Adrenal gland (tissue), 12 donors: ENCODE measurements around the gene CAB39. TPM values are rescaled to one million over a fixed set of nuclear protein-coding genes. Genes with fewer than 3 reads are reported as not detected.
A peak's percentile ranks its signal among the peaks of the same experiment; 100 is the strongest.

Experiments used
- DNase-seq, 7 donors: peaks; one replicate each; pipeline ENCODE4 v3.0.0-alpha.2; 2019 to 2020
- H3K27ac ChIP-seq, 5 donors: fragments of 200-600 bp; sonication (generic) in 4 of 5; 1 replicate in 3 of 5; 2 replicates in 2 of 5; pipeline versions ENCODE4 v1.5.1 to v1.8.0; 2016 to 2020; ENCODE audit warnings: mild to moderate bottlenecking in 1 of 5
- H3K27me3 ChIP-seq: fragments of 200-600 bp; 2 replicates; pipeline ENCODE4 v1.8.0; 2021
- H3K36me3 ChIP-seq, 2 donors: fragments of 200-600 bp; replicated peaks in 1 of 2; 1 replicate in 1 of 2; 2 replicates in 1 of 2; pipeline versions ENCODE4 v1.5.1 to v1.8.0; 2018 to 2022
- H3K4me1 ChIP-seq, 2 donors: fragments of 200-600 bp; replicated peaks in 1 of 2; 1 replicate in 1 of 2; 2 replicates in 1 of 2; pipeline versions ENCODE4 v1.5.1 to v1.8.0; 2018 to 2021
- H3K4me3 ChIP-seq, 4 donors: fragments of 200-600 bp; sonication (generic) in 3 of 4; one replicate each; pipeline ENCODE4 v1.5.1; 2016 to 2018
- H3K9me3 ChIP-seq, 3 donors: fragments of 200-600 bp; sonication (generic) in 1 of 3; replicated peaks in 1 of 3; 1 replicate in 2 of 3; 2 replicates in 1 of 3; pipeline versions ENCODE4 v1.5.1 to v1.8.0; 2016 to 2021
- CTCF ChIP-seq, 6 experiments: fragments of 450-650 bp in 4 of 6; fragments of 200-600 bp in 2 of 6; sonication (generic) in 1 of 6; IDR thresholded peaks; 1 replicate in 5 of 6; 2 replicates in 1 of 6; pipeline versions ENCODE4 v1.5.1 to v1.8.0; 2016 to 2021; ENCODE audit warnings: antibody characterized with exemption in 6 of 6, mild to moderate bottlenecking in 2 of 6, moderate library complexity in 1 of 6
- POLR2A ChIP-seq, 2 donors: fragments of 450-650 bp; IDR thresholded peaks; one replicate each; pipeline ENCODE4 v1.6.1; 2017; ENCODE audit warnings: antibody characterized with exemption in 2 of 2, mild to moderate bottlenecking in 2 of 2, moderate library complexity in 1 of 2
- WGBS, 4 donors: extraction: QIAGEN DNeasy Blood & Tissue Kit in 2 of 4; methylation state at CpG; one replicate each; pipeline versions ENCODE4 v1.1.5 to v1.1.7; 2013 to 2017; 5-methylcytosine and 5-hydroxymethylcytosine counted together
- intact Hi-C, 2 donors: fragments of 100-400 bp; cut with DNase I; formaldehyde crosslinking; loops; one replicate each; pipeline versions ENCODE4 v1.14.1 to v1.15.0; 2022 to 2023
- polyA plus RNA-seq, 3 donors: library from polyadenylated mRNA; stranded (reverse); fragments of 200-250 nt in 2 of 3; fragments of 350-450 nt in 1 of 3; fragmentation: Illumina TruSeq in 1 of 3; extraction: RNeasy Lipid Tissue Mini Kit (QIAGEN cat#74804) in 1 of 3; gene quantifications; one replicate each; pipeline ENCODE4 v1.2.3, GENCODE V29; 2013 to 2014
- total RNA-seq, 9 donors: library from RNA; depleted of rRNA in 4 of 9; stranded (reverse); fragments of >200 nt in 4 of 9; fragments of 120-200 nt in 1 of 9; fragmentation: NEBNext Ultra II Directional in 1 of 9; extraction: Animal tissue kit (Norgen Biotek cat#: 25700) in 1 of 9; gene quantifications; one replicate each; pipeline versions ENCODE4 v1.1.0 to v1.2.4, GENCODE V29; 2013 to 2023
- donor health status: healthy with polysubstance abuse.
- donor health status: Bipolar disorder and iron deficiency.
- donor health status: DM: yes; HTN: yes; CAD: no.
- donor health status: DM: no; HTN: no; CAD: no.
- donor health status: DM: no; HTN: no; CAD: no.
- donor health status: DM: yes; HTN: yes; CAD: no.

Gene CAB39
- total and polyA plus RNA-seq, 12 donors: 10.5 to 96.1 (median 55.5) TPM

- no peaks in the 10 kb centered on the region for H3K9me3 ChIP-seq
- DNase-seq: no peak
- H3K4me1 ChIP-seq: peaks cover 0 to 6% of the 10 kb centered on the region in 2 donors
- TF ChIP-seq POLR2A (IDR thresholded peaks at IDR 0.05) (no peak), CTCF (IDR thresholded peaks at IDR 0.05) (no peak)
- intact Hi-C loops: no loop called here
- H3K27ac ChIP-seq: no peak overlapping the region
- no peak overlapping the region for H3K4me3 ChIP-seq
- peaks cover 0 to 15% of the 10 kb centered on the region in 2 donors for H3K36me3 ChIP-seq
- H3K27me3 ChIP-seq: no peaks in the 10 kb centered on the region
- WGBS, 4 donors: 94 to 98% (median 95%) methylated on average over 8 of the region's 8 CpGs
Observed at GRCh38 chr2:230761704-230762103, 49.1 kb downstream of the CAB39 start.

- Histone ChIP-seq H3K27me3 (no peaks in the 10 kb centered on the region), H3K27ac (no peak overlapping the region), H3K9me3 (no peaks in the 10 kb centered on the region), H3K36me3 (peaks cover 0 to 15% of the 10 kb centered on the region in 2 donors), H3K4me1 (peaks cover 0 to under 1% of the 10 kb centered on the region in 2 donors), H3K4me3 (no peak overlapping the region)
- WGBS, 4 donors: 80 to 84% (median 83%) methylated on average over 4 of the region's 4 CpGs
- intact Hi-C loops: no loop called here
- TF ChIP-seq CTCF (IDR thresholded peaks at IDR 0.05): peak in 3 of 6 experiments; percentile 5 to 31 (median 19)
- TF ChIP-seq POLR2A (IDR thresholded peaks at IDR 0.05): no peak
- DNase-seq: no peak
Observed at GRCh38 chr2:230762317-230762896, 49.8 kb downstream of the CAB39 start.

GRCh38 chr2:230764346-230764745 is 51.7 kb downstream of the CAB39 start:
- DNase-seq: no peak
- Histone ChIP-seq H3K9me3 (no peaks in the 10 kb centered on the region), H3K4me1 (no peaks in the 10 kb centered on the region), H3K4me3 (no peak overlapping the region), H3K27ac (no peak overlapping the region), H3K27me3 (no peaks in the 10 kb centered on the region), H3K36me3 (peaks cover 0 to 15% of the 10 kb centered on the region in 2 donors)
- intact Hi-C loops: no loop called here
- WGBS, 4 donors: 82 to 88% (median 84%) methylated on average over 1 of the region's 1 CpG
- TF ChIP-seq POLR2A (IDR thresholded peaks at IDR 0.05) (no peak), CTCF (IDR thresholded peaks at IDR 0.05) (no peak)

GRCh38 chr2:230765611-230766300 is 53.1 kb downstream of the CAB39 start:
- Histone ChIP-seq H3K36me3 (peaks cover 0 to 15% of the 10 kb centered on the region in 2 donors), H3K27ac (no peak overlapping the region), H3K9me3 (no peaks in the 10 kb centered on the region), H3K4me1 (peaks cover 0 to 3% of the 10 kb centered on the region in 2 donors), H3K4me3 (no peak overlapping the region), H3K27me3 (no peaks in the 10 kb centered on the region)
- WGBS, 4 donors: 77 to 78% (median 78%) methylated on average over 4 of the region's 4 CpGs
- no peak for TF ChIP-seq POLR2A (IDR thresholded peaks at IDR 0.05)
- TF ChIP-seq CTCF (IDR thresholded peaks at IDR 0.05): no peak
- DNase-seq: no peak
- intact Hi-C loops: no loop called here
